ENCODE measurements around the gene TERT.
"Not testable (repeated sequence)": the region's sequence is repeated elsewhere in the genome, so short reads cannot be mapped to it uniquely, and the experiment has no call there.

The TERT gene

DNA sequence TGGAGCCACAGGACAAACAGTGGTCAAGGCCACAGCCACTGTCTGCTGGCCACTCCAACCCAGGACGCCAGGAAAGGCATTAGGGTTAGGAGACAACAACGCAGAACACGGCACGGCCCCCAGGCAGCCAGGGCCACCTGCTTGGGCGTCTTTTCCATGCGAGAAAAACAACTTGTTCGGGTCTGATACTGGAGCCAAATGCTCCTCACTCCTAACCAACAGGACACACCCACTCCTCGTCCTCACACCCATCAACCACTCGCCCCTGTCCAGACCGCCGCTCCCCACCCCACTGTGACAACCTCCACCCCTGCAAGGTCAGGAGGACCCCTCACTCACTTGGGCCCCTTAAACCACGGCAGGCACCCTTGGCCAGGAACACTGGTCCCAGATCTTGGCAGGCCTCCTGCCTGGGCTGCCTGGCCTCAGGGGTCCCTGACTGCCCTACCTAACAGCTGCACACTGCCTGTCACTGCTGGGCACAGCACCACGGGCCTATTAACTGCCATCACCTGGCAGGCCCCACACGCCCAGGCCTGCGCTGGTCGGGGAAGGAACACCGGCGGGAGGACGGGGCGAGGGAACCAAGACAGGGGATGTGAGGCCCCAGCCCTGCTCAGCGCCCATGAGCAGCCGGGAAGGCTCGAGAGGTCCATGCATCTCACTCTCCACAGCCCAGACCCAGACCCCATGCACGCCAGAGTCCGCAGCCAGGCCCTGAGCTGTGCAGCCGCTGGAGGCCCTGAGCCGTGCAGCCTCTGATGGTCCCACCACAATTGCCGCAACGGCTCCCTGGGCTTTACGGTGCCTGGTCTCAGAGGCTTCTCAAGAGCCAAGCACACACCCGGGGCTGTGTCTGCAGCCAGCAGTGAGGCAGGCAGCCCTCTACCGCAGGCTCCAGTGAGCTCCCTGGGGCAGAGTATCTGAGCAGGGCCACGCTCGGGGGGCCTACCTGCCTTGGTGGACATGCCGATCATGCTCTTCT lies 36.3 kb upstream of the TERT start:
- DNase-seq (ENCODE audit: low read depth in 2 of 2): no peak

DNA sequence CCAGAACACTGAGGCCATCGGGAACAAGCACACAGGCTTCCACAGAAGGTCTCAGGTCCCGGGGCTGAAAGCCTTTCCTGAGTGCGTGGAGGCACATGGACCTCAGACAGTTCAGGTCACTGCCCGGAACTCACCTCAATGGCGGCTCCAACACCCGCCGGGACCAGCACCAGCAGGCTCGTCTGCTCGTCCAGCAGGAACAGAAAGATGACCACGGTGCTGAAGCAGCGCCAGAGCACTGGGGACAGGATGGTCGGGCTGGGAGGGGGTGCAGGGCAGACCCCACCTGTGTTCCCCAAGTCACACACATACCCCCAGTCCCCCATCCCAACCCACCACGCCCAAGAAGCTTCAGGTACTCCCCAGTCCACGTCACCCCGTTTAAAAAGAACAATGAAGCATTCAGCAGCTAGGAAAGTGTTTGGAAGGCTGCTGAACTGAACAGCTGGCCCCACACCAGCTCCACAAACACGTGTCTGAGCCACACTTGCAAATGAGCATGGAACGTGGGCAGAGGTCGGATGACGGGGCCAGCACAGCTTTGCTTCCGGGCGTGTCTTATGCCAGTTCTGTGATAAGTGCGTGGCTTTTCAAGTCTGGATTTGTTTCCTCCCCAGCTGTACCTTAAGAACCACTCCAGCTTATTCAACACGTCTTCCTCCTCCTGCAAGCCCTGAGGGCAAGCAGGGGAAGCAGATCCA lies 35.4 kb upstream of the TERT start:
- DNase-seq (ENCODE audit: low read depth in 2 of 2): no peak

GRCh38 chr5:1329111-1329579 lies 34.3 kb upstream of the TERT start:
- DNase-seq (ENCODE audit: low read depth in 2 of 2): no peak

- not testable (repeated sequence) for DNase-seq (ENCODE audit: low read depth in 2 of 2)
These were observed 33.6 kb upstream of the TERT start for GRCh38 chr5:1328237-1329110.

DNA sequence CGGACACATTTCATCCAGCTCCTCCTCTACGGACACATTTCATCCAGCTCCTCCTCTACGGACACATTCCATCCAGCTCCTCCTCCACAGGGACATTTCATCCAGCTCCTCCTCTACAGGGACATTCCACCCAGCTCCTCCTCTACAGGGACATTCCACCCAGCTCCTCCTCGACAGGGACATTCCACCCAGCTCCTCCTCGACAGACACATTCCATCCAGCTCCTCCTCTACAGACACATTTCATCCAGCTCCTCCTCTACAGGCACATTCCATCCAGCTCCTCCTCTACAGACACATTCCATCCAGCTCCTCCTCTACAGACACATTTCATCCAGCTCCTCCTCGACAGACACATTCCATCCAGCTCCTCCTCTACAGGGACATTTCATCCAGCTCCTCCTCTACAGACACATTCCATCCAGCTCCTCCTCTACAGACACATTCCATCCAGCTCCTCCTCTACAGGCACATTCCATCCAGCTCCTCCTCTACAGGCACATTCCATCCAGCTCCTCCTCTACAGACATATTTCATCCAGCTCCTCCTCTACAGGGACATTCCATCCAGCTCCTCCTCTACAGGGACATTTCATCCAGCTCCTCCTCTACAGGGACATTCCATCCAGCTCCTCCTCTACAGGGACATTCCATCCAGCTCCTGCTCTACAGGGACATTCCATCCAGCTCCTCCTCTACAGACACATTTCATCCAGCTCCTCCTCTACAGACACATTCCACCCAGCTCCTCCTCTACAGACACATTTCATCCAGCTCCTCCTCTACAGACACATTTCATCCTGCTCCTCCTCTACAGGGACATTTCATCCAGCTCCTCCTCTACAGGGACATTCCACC lies 32.3 kb upstream of the TERT start:
- DNase-seq (ENCODE audit: low read depth in 2 of 2): not testable (repeated sequence)

GRCh38 chr5:1326532-1326875 lies 31.6 kb upstream of the TERT start:
- not testable (repeated sequence) for DNase-seq (ENCODE audit: low read depth in 2 of 2)

GRCh38 chr5:1325870-1326531 lies 31.1 kb upstream of the TERT start:
- no peak for DNase-seq (ENCODE audit: low read depth in 2 of 2)

DNA sequence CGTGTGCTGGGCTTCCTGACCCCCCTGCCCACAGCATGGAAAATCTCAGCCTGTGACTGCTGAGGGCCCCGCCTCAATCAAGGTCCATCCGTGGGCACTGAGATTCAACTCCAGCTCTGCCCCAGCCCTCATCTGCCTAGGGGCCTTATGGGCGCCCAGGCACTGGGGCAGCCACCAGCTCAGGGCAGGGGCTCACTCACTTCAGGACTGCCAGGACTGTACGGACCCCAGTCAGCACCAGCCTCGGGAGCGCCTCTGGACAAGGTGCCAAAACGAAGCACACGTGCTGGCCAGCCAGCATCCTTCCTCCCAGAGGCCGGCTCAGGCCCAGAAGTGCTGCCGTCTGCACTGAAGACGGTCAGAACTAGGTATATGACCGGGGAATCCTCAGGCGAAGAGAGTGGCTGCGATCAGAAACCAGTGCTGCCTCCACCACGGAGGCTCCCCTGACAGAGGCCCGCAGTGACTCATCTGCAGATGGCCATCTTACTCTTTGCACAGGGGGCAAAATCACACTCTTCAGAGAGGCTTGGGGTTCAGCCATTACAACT lies 30.4 kb upstream of the TERT start:
- DNase-seq (ENCODE audit: low read depth in 2 of 2): no peak

DNA sequence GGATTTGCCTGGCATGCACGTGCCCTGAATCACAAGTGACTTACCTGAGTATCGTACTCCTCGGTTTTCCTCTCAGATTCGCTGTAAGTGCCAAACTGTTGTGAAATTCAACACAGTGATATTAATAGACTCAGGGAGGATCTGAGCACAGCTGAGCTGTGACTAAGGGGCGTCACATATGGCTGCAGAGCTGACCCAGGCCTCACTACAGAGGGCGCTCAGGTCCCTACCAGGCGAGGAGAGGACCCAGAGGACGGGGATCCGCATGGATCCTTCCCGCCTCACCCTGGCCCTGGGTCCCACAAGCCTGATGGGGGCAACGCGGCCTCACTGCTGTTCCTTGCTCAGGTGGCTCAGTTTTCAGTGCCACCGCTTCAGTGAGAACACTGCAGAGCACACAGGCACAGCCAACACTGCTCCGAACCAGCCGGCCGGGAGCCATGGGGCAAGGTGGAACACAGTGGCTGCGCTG lies 29.9 kb upstream of the TERT start:
- DNase-seq (ENCODE audit: low read depth in 2 of 2): no peak

DNA sequence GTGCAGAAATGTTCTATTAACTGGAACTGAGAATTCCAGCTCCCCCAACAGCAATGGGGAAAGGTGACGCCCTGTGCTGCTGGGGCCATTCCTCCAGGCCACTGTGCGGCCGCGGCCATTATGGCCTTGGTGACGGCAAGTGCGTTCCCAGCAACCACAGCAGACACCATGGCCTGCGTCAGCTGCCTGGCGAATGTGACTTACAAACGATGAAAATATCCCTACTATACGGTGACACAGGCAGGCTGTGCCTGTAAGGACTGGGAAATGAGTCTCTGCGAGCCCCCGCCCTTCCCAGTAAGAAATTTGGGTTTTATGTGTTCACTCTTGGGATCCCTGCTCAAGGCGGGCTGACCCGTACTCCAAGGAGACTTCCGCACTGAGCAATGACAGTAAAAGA lies 29.4 kb upstream of the TERT start:
- DNase-seq (ENCODE audit: low read depth in 2 of 2): no peak

DNA sequence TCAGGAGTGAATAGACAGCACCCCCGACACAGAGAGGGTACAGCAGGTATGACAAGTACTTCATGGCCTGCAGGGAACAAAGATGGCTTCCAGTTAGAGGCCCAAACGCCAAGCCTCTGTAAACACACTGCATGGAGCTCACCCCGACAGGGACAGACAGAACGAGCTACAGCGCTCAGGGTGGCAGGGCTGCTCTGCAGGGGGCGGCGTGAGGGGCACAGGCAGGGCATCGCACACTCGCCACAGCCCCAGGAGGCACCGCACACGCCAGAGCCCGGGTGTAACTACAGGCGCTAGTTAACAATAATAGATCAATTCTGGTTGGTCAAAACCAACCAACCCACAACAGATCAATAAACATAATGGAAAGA lies 28.9 kb upstream of the TERT start:
- DNase-seq (ENCODE audit: low read depth in 2 of 2): no peak

DNA sequence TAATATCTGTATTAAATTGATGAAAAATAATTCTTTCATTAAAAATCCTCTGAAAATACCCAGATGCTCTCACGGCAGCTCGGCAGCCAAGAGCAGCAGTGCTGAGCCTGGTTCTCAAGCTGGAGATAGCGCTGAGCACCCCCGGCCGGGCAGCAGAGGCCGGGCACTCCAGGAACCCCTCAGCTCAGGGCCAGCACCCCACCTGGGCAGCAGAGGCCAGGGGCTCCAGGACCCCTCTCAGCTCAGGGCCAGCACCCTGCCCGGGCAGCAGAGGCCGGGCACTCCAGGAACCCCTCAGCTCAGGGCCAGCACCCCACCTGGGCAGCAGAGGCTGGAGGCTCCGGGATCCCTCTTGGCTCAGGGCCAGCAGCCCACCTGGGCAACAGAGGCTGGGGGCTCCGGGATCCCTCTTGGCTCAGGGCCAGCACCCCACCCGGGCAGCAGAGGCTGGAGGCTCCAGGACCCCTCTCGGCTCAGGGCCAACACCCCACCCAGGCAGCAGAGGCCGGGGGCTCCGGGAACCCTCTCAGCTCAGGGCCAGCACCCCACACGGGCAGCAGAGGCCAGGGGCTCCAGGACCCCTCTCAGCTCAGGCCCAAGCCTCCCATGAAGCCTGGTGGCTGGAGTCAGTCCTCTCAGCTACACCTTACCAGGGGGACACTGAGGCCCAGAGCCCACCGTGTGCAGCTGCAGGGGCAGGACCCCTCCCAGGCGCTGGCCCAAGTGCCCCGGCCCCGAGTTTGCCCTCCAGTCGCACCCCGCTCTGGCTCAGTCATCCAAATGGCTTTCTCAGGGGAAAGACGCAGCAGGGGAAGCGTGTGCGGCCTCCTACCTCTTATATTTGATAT lies 28.3 kb upstream of the TERT start:
- no peak for DNase-seq (ENCODE audit: low read depth in 2 of 2)

DNA sequence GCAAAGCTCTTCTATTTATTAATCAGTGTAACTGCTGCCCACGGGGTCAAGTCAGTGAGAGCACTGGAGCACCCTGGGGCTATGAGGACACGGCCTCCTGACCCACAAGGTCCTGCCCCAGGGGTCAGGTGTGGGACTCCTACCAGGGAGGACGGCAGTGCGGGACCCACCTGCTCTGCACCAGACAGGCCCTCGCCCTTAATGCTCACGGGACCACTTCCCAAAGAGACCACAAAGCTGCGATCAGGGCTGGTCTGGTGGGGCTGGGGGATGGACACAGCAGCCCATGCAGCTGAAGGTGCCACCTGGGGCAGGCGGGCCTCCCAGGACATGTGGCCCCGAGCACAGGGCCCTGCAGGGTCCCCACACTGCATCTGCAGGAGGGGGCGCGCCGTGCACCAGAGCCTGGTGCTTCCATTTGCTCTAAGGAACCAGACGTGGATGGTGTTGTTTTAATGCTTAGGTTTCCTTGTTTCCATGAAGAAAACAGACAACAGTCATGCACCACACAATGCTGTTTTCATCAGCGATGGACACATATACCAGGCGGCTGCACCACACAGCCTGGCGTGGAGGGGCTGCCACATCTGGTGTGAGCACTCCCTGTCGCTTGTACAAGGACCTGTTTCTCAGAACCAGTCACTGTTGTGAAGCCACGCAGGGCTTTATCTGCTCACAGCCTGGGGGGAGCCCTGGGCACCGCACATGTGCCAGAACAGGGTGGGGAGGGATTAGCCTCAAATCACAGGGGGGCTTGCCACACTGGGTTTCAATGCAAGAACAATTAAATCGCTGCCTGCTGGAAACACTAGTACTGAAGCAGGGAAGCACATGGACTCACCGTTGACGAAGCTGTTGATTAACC lies 27.4 kb upstream of the TERT start:
- DNase-seq (ENCODE audit: low read depth in 2 of 2): no peak

DNA sequence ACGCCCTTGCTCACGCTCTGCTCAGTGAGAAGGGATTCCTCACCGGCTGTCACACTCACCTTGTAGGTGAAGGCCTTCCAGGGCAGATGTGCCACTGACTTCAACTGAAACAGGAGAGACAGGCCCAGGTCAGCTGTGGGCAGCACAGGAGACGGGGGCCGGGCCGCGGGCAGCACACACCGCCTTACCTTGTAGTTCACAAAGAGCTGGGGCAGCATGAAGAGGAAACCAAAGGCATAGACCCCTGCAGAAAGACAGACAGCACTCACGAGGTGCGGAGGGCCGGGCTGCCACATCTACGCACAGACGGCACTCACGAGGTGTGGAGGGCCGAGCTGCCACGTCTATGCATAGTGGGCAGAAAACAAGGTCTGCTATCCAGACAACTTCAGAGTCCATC lies 26.7 kb upstream of the TERT start:
- DNase-seq (ENCODE audit: low read depth in 2 of 2): no peak

DNA sequence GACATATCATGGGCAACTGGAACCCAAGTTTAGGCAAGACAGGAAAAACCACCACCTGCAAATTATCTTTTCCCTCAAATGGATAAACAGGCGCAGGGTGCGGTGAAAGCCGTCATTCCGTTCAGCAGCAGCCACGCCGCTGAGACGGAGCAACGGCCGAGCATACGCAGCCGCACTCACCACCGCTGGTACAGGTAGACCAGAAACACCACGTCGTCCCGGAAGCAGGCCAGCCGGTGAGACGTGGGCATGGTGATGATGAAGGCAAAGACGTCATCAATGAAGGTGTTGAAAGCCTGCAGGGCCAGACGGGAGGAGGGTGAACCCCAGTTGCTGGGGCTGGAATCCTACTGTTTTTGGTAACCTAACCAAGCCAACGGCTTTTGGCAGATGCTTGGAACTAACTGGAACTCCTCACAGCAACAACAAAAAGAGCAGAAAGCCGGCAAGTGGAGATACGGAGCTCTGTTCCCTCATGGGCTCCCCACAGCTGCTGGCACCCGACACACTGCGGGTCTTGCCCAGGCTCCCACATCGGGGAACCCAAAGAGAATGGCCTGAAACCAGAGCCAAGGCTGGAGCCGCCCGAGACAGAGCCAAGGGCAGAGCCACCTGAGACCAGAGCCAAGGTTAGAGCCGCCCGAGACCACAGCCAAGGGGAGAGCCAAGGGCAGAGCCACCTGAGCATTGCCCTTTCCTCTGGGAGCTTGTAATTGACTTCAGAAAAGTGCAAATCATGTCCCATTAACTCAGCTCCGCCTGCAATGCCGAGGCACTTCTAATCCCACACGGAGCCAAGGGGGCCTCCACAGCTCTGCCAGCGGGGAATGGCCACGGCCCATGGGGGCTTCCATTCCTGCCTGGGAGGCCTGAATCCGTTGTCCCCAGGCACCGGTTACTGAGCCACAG lies 25.8 kb upstream of the TERT start:
- no peak for DNase-seq (ENCODE audit: low read depth in 2 of 2)

- DNase-seq (ENCODE audit: low read depth in 2 of 2): no peak
These were observed 24.8 kb upstream of the TERT start for GRCh38 chr5:1319436-1320256.
